Measurements from ENCODE around the gene SPDYE17. TPM values are rescaled to one million over a fixed set of nuclear protein-coding genes. Genes with fewer than 3 reads are reported as not detected.
"Not testable (repeated sequence)": the region's sequence is repeated elsewhere in the genome, so short reads cannot be mapped to it uniquely, and the experiment has no call there.

SPDYE17 gene
- polyA plus RNA-seq: not detected

GRCh38 chr7:77032261-77032660, at the start of gene SPDYE17:
Gene SPDYE17, minus strand, starts transcription at chr7:77032361. Its CDS starts 1,791 bp downstream, at chr7:77030570.
- not testable (repeated sequence) for H3K4me1 ChIP-seq (ENCODE audit: control insufficient read depth in 2 of 2, insufficient read depth in 2 of 2, low read length in 1 of 2)

GRCh38 chr7:77080236-77080635, 48.1 kb upstream of the SPDYE17 start:
- H3K27me3 ChIP-seq (ENCODE audit: control insufficient read depth in 1 of 2, insufficient read depth in 2 of 2, low read length in 2 of 2); H3K36me3 ChIP-seq (ENCODE audit: control insufficient read depth in 2 of 2, insufficient read depth in 2 of 2, low read length in 1 of 2); H3K4me1 ChIP-seq (ENCODE audit: control insufficient read depth in 2 of 2, insufficient read depth in 2 of 2, low read length in 1 of 2); H3K4me3 ChIP-seq (ENCODE audit: low read depth in 1 of 2, low read length in 2 of 2); H3K9me3 ChIP-seq (ENCODE audit: control insufficient read depth in 2 of 2, insufficient read depth in 1 of 2, low read depth in 1 of 2, low read length in 1 of 2); H3K27ac ChIP-seq (ENCODE audit: low read depth in 2 of 2, low read length in 1 of 2): not testable (repeated sequence)
- 60 to 76% methylated on average over 1 to 2 of the region's 2 CpGs for WGBS, 2 donors

More at GRCh38 chr7:77032261-77032660, at the start of gene SPDYE17:
- H3K9me3 ChIP-seq (ENCODE audit: control insufficient read depth in 2 of 2, insufficient read depth in 1 of 2, low read depth in 1 of 2, low read length in 1 of 2); H3K4me3 ChIP-seq (ENCODE audit: low read depth in 1 of 2, low read length in 2 of 2); H3K36me3 ChIP-seq (ENCODE audit: control insufficient read depth in 2 of 2, insufficient read depth in 2 of 2, low read length in 1 of 2); H3K27me3 ChIP-seq (ENCODE audit: control insufficient read depth in 1 of 2, insufficient read depth in 2 of 2, low read length in 2 of 2); H3K27ac ChIP-seq (ENCODE audit: low read depth in 2 of 2, low read length in 1 of 2): not testable (repeated sequence)
- WGBS, 2 donors: 96 to 100% methylated on average over 1 to 5 of the region's 8 CpGs

GRCh38 chr7:77079624-77080023, 47.5 kb upstream of the SPDYE17 start:
- not testable (repeated sequence) for H3K27ac ChIP-seq (ENCODE audit: low read depth in 2 of 2, low read length in 1 of 2); H3K27me3 ChIP-seq (ENCODE audit: control insufficient read depth in 1 of 2, insufficient read depth in 2 of 2, low read length in 2 of 2)
- WGBS, 2 donors: 64 to 81% methylated on average over 4 to 5 of the region's 5 CpGs

GRCh38 chr7:77079112-77079511, 47.0 kb upstream of the SPDYE17 start:
- not testable (repeated sequence) for H3K4me1 ChIP-seq (ENCODE audit: control insufficient read depth in 2 of 2, insufficient read depth in 2 of 2, low read length in 1 of 2); H3K4me3 ChIP-seq (ENCODE audit: low read depth in 1 of 2, low read length in 2 of 2); H3K27me3 ChIP-seq (ENCODE audit: control insufficient read depth in 1 of 2, insufficient read depth in 2 of 2, low read length in 2 of 2); H3K36me3 ChIP-seq (ENCODE audit: control insufficient read depth in 2 of 2, insufficient read depth in 2 of 2, low read length in 1 of 2); H3K9me3 ChIP-seq (ENCODE audit: control insufficient read depth in 2 of 2, insufficient read depth in 1 of 2, low read depth in 1 of 2, low read length in 1 of 2); H3K27ac ChIP-seq (ENCODE audit: low read depth in 2 of 2, low read length in 1 of 2)

More at GRCh38 chr7:77079624-77080023, 47.5 kb upstream of the SPDYE17 start:
- not testable (repeated sequence) for H3K4me1 ChIP-seq (ENCODE audit: control insufficient read depth in 2 of 2, insufficient read depth in 2 of 2, low read length in 1 of 2); H3K36me3 ChIP-seq (ENCODE audit: control insufficient read depth in 2 of 2, insufficient read depth in 2 of 2, low read length in 1 of 2); H3K4me3 ChIP-seq (ENCODE audit: low read depth in 1 of 2, low read length in 2 of 2); H3K9me3 ChIP-seq (ENCODE audit: control insufficient read depth in 2 of 2, insufficient read depth in 1 of 2, low read depth in 1 of 2, low read length in 1 of 2)

GRCh38 chr7:77077060-77077459, 44.9 kb upstream of the SPDYE17 start:
- not testable (repeated sequence) for H3K4me3 ChIP-seq (ENCODE audit: low read depth in 1 of 2, low read length in 2 of 2); H3K27me3 ChIP-seq (ENCODE audit: control insufficient read depth in 1 of 2, insufficient read depth in 2 of 2, low read length in 2 of 2); H3K4me1 ChIP-seq (ENCODE audit: control insufficient read depth in 2 of 2, insufficient read depth in 2 of 2, low read length in 1 of 2); H3K36me3 ChIP-seq (ENCODE audit: control insufficient read depth in 2 of 2, insufficient read depth in 2 of 2, low read length in 1 of 2); H3K9me3 ChIP-seq (ENCODE audit: control insufficient read depth in 2 of 2, insufficient read depth in 1 of 2, low read depth in 1 of 2, low read length in 1 of 2); H3K27ac ChIP-seq (ENCODE audit: low read depth in 2 of 2, low read length in 1 of 2)
- 90 to 91% methylated on average over 3 to 5 of the region's 5 CpGs for WGBS, 2 donors

- H3K36me3 ChIP-seq (ENCODE audit: control insufficient read depth in 2 of 2, insufficient read depth in 2 of 2, low read length in 1 of 2); H3K4me1 ChIP-seq (ENCODE audit: control insufficient read depth in 2 of 2, insufficient read depth in 2 of 2, low read length in 1 of 2); H3K4me3 ChIP-seq (ENCODE audit: low read depth in 1 of 2, low read length in 2 of 2); H3K9me3 ChIP-seq (ENCODE audit: control insufficient read depth in 2 of 2, insufficient read depth in 1 of 2, low read depth in 1 of 2, low read length in 1 of 2); H3K27ac ChIP-seq (ENCODE audit: low read depth in 2 of 2, low read length in 1 of 2); H3K27me3 ChIP-seq (ENCODE audit: control insufficient read depth in 1 of 2, insufficient read depth in 2 of 2, low read length in 2 of 2): not testable (repeated sequence)
- WGBS, 2 donors: 94 to 95% methylated on average over 4 to 5 of the region's 6 CpGs
Observed at GRCh38 chr7:77074786-77075396, 42.7 kb upstream of the SPDYE17 start.

- not testable (repeated sequence) for H3K27ac ChIP-seq (ENCODE audit: low read depth in 2 of 2, low read length in 1 of 2); H3K9me3 ChIP-seq (ENCODE audit: control insufficient read depth in 2 of 2, insufficient read depth in 1 of 2, low read depth in 1 of 2, low read length in 1 of 2); H3K27me3 ChIP-seq (ENCODE audit: control insufficient read depth in 1 of 2, insufficient read depth in 2 of 2, low read length in 2 of 2); H3K4me3 ChIP-seq (ENCODE audit: low read depth in 1 of 2, low read length in 2 of 2); H3K4me1 ChIP-seq (ENCODE audit: control insufficient read depth in 2 of 2, insufficient read depth in 2 of 2, low read length in 1 of 2); H3K36me3 ChIP-seq (ENCODE audit: control insufficient read depth in 2 of 2, insufficient read depth in 2 of 2, low read length in 1 of 2)
- 93 to 94% methylated on average over 5 of the region's 6 CpGs for WGBS, 2 donors
Observed at GRCh38 chr7:77071108-77071507, 38.9 kb upstream of the SPDYE17 start.

- H3K4me3 ChIP-seq (ENCODE audit: low read depth in 1 of 2, low read length in 2 of 2); H3K4me1 ChIP-seq (ENCODE audit: control insufficient read depth in 2 of 2, insufficient read depth in 2 of 2, low read length in 1 of 2); H3K27me3 ChIP-seq (ENCODE audit: control insufficient read depth in 1 of 2, insufficient read depth in 2 of 2, low read length in 2 of 2); H3K9me3 ChIP-seq (ENCODE audit: control insufficient read depth in 2 of 2, insufficient read depth in 1 of 2, low read depth in 1 of 2, low read length in 1 of 2); H3K36me3 ChIP-seq (ENCODE audit: control insufficient read depth in 2 of 2, insufficient read depth in 2 of 2, low read length in 1 of 2); H3K27ac ChIP-seq (ENCODE audit: low read depth in 2 of 2, low read length in 1 of 2): not testable (repeated sequence)
- 84 to 88% methylated on average over 7 of the region's 7 CpGs for WGBS, 2 donors
Observed at GRCh38 chr7:77065869-77066268, 33.7 kb upstream of the SPDYE17 start.

- not testable (repeated sequence) for H3K27me3 ChIP-seq (ENCODE audit: control insufficient read depth in 1 of 2, insufficient read depth in 2 of 2, low read length in 2 of 2); H3K36me3 ChIP-seq (ENCODE audit: control insufficient read depth in 2 of 2, insufficient read depth in 2 of 2, low read length in 1 of 2); H3K4me1 ChIP-seq (ENCODE audit: control insufficient read depth in 2 of 2, insufficient read depth in 2 of 2, low read length in 1 of 2); H3K4me3 ChIP-seq (ENCODE audit: low read depth in 1 of 2, low read length in 2 of 2); H3K27ac ChIP-seq (ENCODE audit: low read depth in 2 of 2, low read length in 1 of 2); H3K9me3 ChIP-seq (ENCODE audit: control insufficient read depth in 2 of 2, insufficient read depth in 1 of 2, low read depth in 1 of 2, low read length in 1 of 2)
- WGBS, 2 donors: 80 to 97% methylated on average over 3 to 4 of the region's 4 CpGs
Observed at GRCh38 chr7:77063732-77064131, 31.6 kb upstream of the SPDYE17 start.

GRCh38 chr7:77062557-77062956, 30.4 kb upstream of the SPDYE17 start, which contains the start of gene SPDYE18:
Gene SPDYE18, minus strand, starts transcription at chr7:77062558. Its CDS starts 2,046 bp downstream, at chr7:77060512.
- H3K4me3 ChIP-seq (ENCODE audit: low read depth in 1 of 2, low read length in 2 of 2); H3K27ac ChIP-seq (ENCODE audit: low read depth in 2 of 2, low read length in 1 of 2); H3K27me3 ChIP-seq (ENCODE audit: control insufficient read depth in 1 of 2, insufficient read depth in 2 of 2, low read length in 2 of 2); H3K9me3 ChIP-seq (ENCODE audit: control insufficient read depth in 2 of 2, insufficient read depth in 1 of 2, low read depth in 1 of 2, low read length in 1 of 2); H3K4me1 ChIP-seq (ENCODE audit: control insufficient read depth in 2 of 2, insufficient read depth in 2 of 2, low read length in 1 of 2); H3K36me3 ChIP-seq (ENCODE audit: control insufficient read depth in 2 of 2, insufficient read depth in 2 of 2, low read length in 1 of 2): not testable (repeated sequence)
- 72 to 85% methylated on average over 4 of the region's 4 CpGs for WGBS, 2 donors
